ENCODE measurements around the gene TMEM132C.

TMEM132C gene

GRCh38 chr12:128339126-128339520 is 72.2 kb downstream of the TMEM132C start:
- no peak for DNase-seq (ENCODE audit: low spot score)

DNA sequence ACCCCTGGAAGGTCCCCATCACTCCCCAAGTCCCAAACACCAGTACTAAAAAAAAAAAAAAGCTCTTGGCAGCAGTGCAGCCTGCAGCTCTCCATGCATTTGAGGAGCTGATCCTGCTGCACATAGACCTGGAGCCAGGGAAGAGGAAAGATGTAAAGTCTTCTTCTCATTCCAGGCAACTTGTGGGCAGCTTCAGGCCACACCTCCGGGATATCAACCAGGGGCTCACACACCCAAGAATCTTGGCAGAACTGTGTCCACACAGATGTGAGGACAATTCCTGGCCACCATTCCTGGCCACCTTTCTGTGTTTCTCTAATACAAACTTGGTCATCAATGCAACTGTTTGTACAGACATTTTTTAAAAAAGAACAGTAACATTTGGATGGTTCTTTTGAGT is 72.7 kb downstream of the TMEM132C start:
- DNase-seq (ENCODE audit: low spot score), result no peak

- DNase-seq (ENCODE audit: low spot score), result no peak
These were observed 86.3 kb downstream of the TMEM132C start for GRCh38 chr12:128353301-128353700.

GRCh38 chr12:128356547-128356946 is 89.6 kb downstream of the TMEM132C start:
- no peak for DNase-seq (ENCODE audit: low spot score)

- no peak for DNase-seq (ENCODE audit: low spot score)
These were observed 94.5 kb downstream of the TMEM132C start for GRCh38 chr12:128361400-128361995.

- no peak for DNase-seq (ENCODE audit: low spot score)
These were observed 98.1 kb downstream of the TMEM132C start for GRCh38 chr12:128365032-128365431.

DNA sequence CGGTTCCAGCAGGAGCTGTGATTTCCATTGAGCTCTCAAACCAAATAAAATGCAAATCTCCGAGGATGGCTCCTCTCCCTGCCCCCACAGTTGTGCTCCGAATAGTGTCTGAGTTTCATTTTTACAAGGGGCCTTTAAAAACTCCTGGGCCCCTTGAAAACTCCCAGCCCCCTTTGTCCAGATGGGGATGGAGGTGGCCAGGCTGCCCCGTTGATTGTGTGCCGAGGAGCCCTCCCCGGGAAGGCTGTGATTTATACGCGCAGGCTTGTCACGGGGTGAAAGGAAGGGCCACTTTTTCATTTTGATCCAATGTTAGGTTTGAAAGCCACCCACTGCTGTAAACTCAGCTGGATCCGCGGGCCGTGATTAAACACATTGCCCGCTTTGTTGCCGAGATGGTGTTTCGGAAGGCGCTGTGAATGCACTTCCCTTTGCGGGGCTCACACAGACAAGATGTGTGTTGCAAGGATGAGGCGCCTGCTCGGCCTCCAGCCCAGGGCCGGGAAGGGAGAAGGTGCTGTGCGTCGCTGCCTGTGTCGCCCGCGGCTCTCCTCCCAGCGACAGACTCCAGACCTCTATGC is 98.8 kb downstream of the TMEM132C start:
- no peak for DNase-seq (ENCODE audit: low spot score)

- no peak for DNase-seq (ENCODE audit: low spot score)
These were observed 101.0 kb downstream of the TMEM132C start for GRCh38 chr12:128367961-128368360.

DNA sequence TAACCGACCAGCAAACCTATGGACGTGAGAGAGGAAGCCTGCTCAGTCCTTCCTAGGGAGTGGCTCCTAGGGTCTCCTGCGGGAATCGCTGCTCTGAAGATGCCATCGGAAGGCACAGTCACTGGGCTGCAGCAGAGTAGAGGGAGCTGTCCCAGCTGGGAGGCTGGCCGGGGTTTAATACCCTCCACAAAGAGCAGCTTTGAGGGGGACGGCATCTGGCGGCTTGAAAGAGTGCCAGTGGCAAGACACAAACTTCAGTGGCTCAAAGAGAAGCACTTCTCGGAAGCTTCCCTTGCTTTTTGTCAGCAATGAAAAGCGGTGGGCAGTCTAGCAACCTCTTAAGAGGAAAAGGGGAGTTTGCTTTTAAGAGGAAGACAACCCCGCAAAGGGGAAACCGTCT is 114.6 kb downstream of the TMEM132C start:
- DNase-seq (ENCODE audit: low spot score), result no peak

DNA sequence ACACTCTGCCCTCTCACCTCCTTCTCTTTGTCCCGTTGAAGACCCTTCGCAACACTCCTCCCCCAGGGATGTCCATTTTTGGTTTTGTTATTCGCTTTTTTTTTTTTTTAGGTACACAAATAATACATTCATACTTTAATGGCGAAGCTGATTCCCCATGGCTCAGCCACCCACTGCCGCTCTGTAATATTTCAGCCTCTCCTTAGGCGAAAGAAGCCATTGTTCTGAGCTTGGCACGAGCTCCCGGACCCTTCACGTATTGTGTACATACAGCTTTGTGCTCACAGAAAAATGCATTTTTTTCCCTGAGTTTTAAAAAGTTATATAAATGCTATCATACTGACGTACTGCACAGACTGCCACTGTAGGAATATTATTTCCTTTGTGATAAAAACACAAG is 115.0 kb downstream of the TMEM132C start:
- no peak for DNase-seq (ENCODE audit: low spot score)

GRCh38 chr12:128382946-128383345 is 116.0 kb downstream of the TMEM132C start:
- DNase-seq (ENCODE audit: low spot score), result no peak

GRCh38 chr12:128383357-128383937 is 116.5 kb downstream of the TMEM132C start:
- no peak for DNase-seq (ENCODE audit: low spot score)

DNA sequence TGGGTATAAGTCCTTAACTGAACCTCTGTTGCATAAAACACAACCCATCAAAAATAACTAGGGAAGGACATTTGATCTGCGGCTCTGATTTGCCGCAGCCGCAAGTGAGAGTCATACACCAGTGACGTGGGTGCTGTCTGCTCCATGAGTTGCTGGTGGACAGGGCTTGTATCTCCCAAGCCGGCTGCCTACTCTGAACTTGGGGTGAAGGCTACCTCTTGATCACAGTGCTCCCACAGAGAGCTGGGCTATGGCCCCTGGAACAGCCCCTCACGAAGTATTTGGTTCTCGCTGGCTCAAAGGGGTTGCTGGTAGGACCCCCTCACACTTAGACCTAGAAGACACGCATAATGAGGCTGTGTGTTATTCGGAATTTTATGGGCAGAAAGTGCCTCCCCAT is 118.8 kb downstream of the TMEM132C start:
- DNase-seq (ENCODE audit: low spot score), result no peak

GRCh38 chr12:128387811-128388422 is 120.9 kb downstream of the TMEM132C start:
- no peak for DNase-seq (ENCODE audit: low spot score)

DNA sequence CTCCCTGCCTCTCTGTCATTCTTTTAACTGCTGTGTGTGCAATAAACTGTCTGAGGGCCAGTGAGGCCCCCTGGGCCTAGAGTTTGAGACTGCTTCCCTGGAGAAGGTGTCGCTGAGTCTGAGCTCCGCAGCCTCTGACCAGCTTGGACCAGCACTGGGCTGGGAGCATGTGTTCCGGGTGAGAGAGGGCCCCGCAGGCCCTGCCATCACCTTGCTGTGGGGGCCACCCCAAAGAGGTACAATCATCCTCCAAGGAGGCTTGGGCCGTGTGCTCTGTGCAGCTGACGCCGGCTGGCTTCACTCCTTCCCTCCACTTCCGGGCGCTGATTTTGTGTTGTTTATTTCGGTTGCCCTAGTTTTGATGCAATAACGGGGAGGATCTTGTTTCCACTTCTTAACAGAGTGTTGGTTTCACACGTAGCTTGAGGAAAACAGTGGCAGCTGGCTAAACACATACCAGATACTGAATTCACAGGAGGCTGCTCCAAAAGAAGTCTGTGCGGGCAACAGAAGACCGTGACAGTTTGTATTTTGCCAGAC is 121.6 kb downstream of the TMEM132C start:
- DNase-seq (ENCODE audit: low spot score), result no peak

DNA sequence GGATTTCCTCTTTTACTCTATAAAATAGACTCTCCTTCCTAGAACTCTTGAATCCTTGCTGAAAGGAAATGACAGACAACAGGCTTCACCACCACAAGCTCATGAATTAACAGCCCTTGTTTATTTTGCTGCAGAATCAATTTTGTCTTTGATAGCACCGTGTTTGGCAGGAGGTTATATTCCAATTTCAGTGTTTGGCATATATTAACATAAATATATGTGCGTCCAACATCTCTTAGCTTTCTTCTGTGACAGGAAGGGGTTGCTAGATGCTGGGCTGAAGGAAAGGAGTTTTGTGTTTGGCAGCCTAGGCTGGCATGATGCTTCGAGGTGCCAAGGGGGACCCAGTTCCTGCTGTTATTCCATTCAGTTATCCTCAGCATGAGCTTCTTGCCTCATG is 126.4 kb downstream of the TMEM132C start:
- no peak for DNase-seq (ENCODE audit: low spot score)

DNA sequence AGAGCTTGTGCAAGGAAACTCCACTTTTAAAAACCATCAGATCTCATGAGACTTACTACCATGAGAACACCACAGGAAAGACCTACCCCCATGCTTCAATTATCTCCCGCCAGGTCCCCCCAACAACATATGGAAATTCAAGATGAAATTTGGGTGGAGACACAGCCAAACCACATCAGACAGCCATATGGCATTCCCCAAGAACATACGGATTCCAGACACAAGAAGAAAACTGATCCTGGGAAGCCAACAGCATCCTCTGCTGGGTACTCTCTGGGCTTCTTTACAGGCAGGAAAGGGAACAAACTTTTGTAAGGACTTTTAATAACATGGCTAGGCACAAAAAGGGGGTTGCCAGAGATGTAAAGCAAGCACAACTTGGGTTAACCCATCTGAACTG is 127.2 kb downstream of the TMEM132C start:
- no peak for DNase-seq (ENCODE audit: low spot score)

DNA sequence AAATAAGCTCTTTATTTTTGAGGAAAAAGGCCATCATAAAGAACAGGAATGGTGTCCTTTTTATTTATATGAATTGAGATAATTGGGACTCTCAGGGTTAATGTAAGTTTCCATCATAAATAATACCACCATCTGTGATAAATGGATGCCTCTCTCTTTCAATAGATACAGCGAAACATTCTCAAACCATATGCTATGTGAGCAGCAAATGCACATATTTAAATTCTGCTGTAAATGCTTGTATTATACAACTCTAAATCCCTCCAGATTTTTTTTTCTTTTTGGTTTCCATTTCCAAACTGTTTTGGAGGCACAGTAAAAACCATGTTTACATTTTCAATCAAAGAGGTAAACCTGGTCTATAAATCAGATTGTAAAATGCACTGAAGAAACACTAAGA is 132.3 kb downstream of the TMEM132C start:
- no peak for DNase-seq (ENCODE audit: low spot score)

DNA sequence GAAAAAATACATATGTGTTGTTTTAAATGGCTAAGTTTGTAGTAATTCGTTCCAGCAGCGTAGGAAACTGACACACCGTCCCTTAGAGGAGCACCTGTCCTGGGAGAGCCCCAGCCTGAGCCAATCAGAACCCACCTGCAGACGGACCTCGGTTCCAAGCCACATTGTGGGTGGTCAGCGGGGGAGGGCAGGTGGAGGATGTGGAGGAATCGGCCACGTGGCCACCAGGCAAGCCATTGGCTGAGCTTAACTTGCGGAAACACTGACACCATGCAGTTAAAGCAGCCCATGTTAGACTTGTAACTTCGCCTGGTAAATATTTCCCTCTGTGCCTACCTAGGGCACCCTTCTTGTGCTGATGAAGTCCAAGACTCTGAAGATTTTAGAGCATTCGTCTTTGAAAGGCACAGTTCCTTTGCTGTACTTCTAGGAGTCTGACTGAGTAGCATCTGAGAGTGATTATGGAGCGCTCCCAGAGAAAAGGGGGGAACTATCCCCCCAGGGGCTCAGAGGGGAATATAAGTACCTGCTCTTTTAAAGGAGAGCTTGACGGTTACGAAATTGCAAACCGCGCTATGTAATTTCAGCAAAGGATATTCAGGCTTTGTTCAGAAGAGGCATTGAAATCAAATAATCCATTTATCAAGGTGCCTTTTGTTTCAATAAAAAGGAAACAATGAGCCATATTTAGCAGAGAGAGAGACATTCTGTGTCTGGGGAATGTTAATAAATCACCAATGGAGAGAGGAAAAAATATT is 135.7 kb downstream of the TMEM132C start:
- no peak for DNase-seq (ENCODE audit: low spot score)

- no peak for DNase-seq (ENCODE audit: low spot score)
These were observed 141.7 kb downstream of the TMEM132C start for GRCh38 chr12:128408669-128409068.

- DNase-seq (ENCODE audit: low spot score), result no peak
These were observed 148.1 kb downstream of the TMEM132C start for GRCh38 chr12:128415036-128415560.

DNA sequence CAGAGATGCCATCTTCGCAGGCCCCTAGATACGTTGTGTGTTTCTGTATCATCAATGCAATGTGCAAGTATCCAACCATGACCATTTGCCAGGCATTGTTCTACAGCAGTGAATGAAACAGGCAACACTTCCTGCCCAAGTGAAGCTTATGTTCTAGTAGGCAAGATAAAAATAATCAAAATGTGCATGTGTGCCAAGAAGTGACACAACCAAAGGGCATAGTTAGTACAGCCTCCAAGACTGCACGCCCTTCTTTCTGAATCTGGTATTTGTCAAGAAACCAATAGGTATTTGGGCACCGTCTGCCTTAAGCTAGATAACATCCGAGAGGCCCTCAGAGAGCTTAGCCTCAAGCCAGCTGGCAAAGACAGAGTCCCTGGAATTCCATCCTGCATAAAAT is 152.0 kb downstream of the TMEM132C start:
- no peak for DNase-seq (ENCODE audit: low spot score)
